HL-60 (cell line): Measurements from ENCODE around the gene TXNDC16.

Experiments used
- DNase-seq, 2 experiments: peaks; one replicate each; pipeline ENCODE4 v3.0.0-alpha.2; 2010 to 2020; ENCODE audit warnings: low read depth in 1 of 2, low spot score in 1 of 2
- H3K27ac ChIP-seq: fragments of 250-450 bp; sonication (Bioruptor Pico); replicated peaks from 2 replicates; pipeline ENCODE4 v1.5.1; 2020; ENCODE audit warnings: mild to moderate bottlenecking, moderate library complexity
- H3K27me3 ChIP-seq: fragments of 250-450 bp; sonication (Bioruptor Pico); 2 replicates; pipeline ENCODE4 v1.5.1; 2021; ENCODE audit warnings: mild to moderate bottlenecking, moderate library complexity; ENCODE audit not compliant: insufficient read depth, poor library complexity, severe bottlenecking
- H3K4me3 ChIP-seq: replicated peaks from 2 replicates; pipeline ENCODE4 v1.5.1; 2011; ENCODE audit warnings: mild to moderate bottlenecking, control low read depth, low read length; ENCODE audit not compliant: insufficient read depth
- GABPA ChIP-seq: IDR thresholded peaks from 2 replicates; pipeline ENCODE4 v1.6.1; 2012; ENCODE audit warnings: low read depth
- POLR2AphosphoS5 ChIP-seq: IDR thresholded peaks from 2 replicates; pipeline ENCODE4 v1.6.1; 2012; ENCODE audit warnings: low read depth
- SPI1 ChIP-seq: IDR thresholded peaks from 2 replicates; pipeline ENCODE4 v1.6.1; 2012; ENCODE audit warnings: low read depth, mild to moderate bottlenecking, borderline replicate concordance
- TF ChIP-seq, protein P1 (sequence below): IDR thresholded peaks from 2 replicates; pipeline ENCODE4 v1.6.1; 2012; ENCODE audit warnings: low read depth; ENCODE audit not compliant: insufficient replicate concordance
- TF ChIP-seq, protein P2 (sequence below): IDR thresholded peaks from one replicate; pipeline ENCODE4 v1.5.1; 2011; ENCODE audit warnings: low read length, control low read depth, inconsistent platforms; ENCODE audit not compliant: insufficient read depth

TXNDC16 gene

DNA sequence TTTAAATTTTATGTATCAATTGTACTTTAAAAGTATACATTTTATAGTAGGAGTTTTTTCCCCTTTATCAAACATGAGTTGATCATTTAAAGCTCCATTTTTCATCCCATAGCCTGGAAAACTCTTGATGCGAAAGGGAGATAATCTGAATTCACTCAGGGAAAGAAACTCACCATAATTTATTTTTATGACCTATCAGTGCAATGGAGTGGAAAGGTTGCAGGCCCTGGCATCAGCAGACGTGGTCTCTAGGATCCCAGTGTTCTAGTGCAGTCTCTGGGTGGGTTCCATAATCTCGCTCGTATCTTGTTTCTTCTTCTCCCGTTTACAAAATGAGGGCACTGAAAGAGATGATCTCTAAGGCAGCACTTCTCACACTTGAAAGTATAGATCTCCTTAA is 153.2 kb downstream of the TXNDC16 start:
- no peak for TF ChIP-seq POLR2AphosphoS5
- TF ChIP-seq, protein P1, sequence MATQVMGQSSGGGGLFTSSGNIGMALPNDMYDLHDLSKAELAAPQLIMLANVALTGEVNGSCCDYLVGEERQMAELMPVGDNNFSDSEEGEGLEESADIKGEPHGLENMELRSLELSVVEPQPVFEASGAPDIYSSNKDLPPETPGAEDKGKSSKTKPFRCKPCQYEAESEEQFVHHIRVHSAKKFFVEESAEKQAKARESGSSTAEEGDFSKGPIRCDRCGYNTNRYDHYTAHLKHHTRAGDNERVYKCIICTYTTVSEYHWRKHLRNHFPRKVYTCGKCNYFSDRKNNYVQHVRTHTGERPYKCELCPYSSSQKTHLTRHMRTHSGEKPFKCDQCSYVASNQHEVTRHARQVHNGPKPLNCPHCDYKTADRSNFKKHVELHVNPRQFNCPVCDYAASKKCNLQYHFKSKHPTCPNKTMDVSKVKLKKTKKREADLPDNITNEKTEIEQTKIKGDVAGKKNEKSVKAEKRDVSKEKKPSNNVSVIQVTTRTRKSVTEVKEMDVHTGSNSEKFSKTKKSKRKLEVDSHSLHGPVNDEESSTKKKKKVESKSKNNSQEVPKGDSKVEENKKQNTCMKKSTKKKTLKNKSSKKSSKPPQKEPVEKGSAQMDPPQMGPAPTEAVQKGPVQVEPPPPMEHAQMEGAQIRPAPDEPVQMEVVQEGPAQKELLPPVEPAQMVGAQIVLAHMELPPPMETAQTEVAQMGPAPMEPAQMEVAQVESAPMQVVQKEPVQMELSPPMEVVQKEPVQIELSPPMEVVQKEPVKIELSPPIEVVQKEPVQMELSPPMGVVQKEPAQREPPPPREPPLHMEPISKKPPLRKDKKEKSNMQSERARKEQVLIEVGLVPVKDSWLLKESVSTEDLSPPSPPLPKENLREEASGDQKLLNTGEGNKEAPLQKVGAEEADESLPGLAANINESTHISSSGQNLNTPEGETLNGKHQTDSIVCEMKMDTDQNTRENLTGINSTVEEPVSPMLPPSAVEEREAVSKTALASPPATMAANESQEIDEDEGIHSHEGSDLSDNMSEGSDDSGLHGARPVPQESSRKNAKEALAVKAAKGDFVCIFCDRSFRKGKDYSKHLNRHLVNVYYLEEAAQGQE, result no peak
- TF ChIP-seq, protein P2, sequence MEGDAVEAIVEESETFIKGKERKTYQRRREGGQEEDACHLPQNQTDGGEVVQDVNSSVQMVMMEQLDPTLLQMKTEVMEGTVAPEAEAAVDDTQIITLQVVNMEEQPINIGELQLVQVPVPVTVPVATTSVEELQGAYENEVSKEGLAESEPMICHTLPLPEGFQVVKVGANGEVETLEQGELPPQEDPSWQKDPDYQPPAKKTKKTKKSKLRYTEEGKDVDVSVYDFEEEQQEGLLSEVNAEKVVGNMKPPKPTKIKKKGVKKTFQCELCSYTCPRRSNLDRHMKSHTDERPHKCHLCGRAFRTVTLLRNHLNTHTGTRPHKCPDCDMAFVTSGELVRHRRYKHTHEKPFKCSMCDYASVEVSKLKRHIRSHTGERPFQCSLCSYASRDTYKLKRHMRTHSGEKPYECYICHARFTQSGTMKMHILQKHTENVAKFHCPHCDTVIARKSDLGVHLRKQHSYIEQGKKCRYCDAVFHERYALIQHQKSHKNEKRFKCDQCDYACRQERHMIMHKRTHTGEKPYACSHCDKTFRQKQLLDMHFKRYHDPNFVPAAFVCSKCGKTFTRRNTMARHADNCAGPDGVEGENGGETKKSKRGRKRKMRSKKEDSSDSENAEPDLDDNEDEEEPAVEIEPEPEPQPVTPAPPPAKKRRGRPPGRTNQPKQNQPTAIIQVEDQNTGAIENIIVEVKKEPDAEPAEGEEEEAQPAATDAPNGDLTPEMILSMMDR, result no peak
- no peak for TF ChIP-seq GABPA
- no peak for TF ChIP-seq SPI1
- Histone ChIP-seq H3K27me3 (no peaks in the 10 kb centered on the region), H3K4me3 (no peak overlapping the region), H3K27ac (no peak overlapping the region)
- DNase-seq, result no peak

DNA sequence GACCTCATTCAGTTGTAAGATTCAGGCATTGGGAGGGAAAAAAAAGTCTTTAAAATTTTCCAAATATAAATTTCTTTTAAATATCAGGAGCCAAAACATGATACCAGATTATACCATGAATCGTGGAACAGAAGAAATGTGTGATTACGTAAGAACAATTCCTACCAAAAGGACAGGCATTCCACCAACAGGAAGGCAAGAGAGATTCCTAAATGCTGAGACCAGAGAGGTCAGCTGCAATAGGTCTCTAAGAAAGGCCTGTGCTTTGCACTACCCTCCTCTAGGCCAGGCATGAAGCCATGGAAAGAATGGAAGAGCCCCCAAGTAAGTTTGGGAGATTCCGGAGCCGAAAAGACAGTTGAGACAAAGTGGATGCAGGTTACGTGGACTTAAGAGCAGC is 154.5 kb downstream of the TXNDC16 start:
- H3K4me3 ChIP-seq, result no peak overlapping the region
- H3K27me3 ChIP-seq, result no peaks in the 10 kb centered on the region
- no peak for DNase-seq
- H3K27ac ChIP-seq, result no peak overlapping the region
- TF ChIP-seq GABPA, result no peak
- TF ChIP-seq, protein P1, result no peak
- no peak for TF ChIP-seq POLR2AphosphoS5
- TF ChIP-seq, protein P2, result no peak
- no peak for TF ChIP-seq SPI1

DNA sequence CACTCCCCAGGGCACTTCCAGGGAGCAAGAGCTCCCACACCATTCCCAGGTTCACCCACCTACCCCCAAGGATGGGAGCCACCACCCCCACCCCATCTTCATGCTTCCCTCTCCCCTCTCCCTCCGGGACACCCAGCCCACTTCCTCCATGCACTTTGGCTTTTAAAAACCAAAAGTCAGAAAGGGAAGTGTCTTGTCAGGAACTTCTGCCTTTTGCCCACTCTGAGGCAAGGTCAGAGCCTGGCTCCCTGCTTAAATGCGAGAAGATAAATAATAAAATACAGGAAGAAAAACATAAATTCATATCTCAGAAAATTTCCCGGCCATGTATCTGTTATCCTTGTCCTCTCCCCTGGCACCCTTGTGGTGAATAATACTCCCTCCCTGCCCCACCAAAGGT is 156.6 kb downstream of the TXNDC16 start:
- peak; percentile 38 to 75 for DNase-seq
- H3K27me3 ChIP-seq, result no peaks in the 10 kb centered on the region
- H3K4me3 ChIP-seq, result no peak overlapping the region

More for the DNA sequence above, 156.6 kb downstream of the TXNDC16 start:
- TF ChIP-seq, protein P1, result no peak
- TF ChIP-seq GABPA, result no peak
- peak; percentile 96 for TF ChIP-seq SPI1
- no peak overlapping the region for H3K27ac ChIP-seq
